GM15510 (cell line): ENCODE data around the gene DOK3.

Experiments used
- POLR2A ChIP-seq: IDR thresholded peaks from 3 replicates; pipeline ENCODE4 v1.6.1; 2011; ENCODE audit warnings: borderline replicate concordance; ENCODE audit not compliant: insufficient read length; ENCODE audit errors: extremely low read depth

The DOK3 gene

DNA sequence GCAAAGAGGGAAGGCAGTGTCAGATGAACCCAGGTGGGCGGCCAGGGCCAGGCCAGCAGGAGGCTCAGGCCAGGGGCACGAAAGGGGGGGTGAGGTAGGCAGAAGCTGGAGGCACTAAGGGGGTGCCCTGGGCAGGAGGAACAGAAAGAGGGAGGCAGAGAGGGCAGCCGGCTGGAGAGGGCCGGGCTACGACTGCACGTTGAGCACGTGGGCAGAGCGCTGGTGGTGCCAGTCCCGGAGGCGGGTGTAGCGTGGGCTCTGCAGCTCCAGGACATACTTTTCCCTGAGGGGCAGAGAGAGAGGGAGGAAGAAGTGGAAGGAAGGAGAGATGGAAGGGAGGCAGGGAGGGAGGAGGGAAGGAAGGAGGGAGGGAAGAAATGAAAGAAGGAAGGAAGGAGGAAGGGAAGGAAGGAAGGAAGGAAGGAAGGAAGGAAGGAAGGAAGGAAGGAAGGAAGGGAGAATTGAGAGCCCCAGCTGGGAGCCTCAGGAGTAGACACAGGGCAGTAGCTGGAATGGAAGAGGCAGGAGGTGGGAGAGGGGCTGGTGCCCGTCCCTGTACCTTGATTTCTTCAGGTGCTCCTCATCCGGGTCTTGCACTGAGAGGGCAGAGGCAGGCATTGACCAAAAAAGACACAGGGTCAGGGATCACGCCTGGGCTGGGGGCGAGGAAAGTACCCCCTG lies 19.2 kb downstream of the DOK3 start:
- TF ChIP-seq POLR2A = no peak

DNA sequence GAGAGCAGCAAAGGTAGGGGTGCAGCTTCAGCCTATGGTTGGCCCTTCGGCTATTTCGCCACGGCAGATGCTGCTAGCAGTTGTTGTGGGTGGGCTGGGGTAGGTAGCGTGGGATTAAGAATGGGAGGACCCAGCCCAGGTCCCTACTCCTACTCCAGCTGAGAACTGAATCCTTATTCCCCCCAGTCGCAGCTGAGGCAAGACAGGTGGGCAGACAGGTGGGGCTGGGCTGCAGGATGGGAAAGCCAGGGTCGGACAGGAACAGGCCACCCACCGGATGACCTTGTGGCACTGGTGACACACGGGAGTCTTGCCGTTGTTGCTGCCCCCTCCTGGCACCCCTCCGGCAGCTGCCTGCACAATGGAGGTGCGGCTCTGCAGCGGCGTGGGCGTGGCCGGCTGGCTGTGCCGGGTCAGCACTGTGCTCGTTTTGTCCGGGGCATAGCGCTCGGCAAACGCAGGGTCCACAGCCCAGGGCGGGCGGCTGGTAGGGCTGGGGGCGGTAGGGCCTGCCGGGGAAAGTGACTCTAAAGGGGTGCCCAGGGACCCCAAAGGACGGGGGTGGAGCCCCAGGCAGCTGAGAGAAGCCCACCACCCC lies 20.4 kb downstream of the DOK3 start:
- TF ChIP-seq POLR2A = no peak

DNA sequence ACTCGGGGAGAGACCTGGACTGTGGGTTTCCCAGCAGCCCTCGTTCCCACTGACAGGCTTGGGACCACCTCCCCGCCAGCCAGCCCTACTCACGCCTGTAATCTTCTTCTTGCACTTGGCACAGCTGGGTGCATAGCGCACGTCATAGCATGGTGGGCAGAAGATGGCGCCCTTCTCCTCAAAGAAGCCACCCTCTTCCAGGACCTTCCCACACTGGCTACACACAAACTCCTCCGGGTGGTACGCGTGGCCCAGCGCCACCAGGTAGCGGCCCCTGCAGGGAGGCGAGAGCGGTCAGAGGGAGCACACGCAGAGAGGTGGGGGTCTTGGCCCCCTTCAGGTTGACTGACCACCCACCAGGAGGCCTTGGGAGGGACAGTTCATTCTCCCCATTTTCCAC lies 21.7 kb downstream of the DOK3 start:
- no peak for TF ChIP-seq POLR2A

DNA sequence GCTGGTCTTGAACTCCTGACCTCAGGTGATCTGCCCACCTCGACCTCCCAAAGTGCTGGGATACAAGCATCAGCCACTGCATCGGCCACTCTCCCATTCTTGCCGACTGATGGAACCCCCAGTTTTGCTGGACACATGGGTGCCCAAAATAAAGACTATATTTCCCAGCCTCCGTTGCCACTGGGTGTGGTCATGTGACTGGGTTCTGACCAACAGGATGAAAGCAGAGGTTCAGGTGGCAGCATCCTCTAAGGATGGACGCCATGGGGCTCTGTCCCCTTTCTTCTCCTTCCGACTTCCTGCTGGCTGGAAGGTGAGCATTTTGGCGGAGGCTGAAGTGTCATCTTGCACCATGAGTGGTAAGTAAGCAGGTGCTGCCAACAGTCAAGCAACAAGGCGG lies 22.5 kb downstream of the DOK3 start:
- TF ChIP-seq POLR2A = no peak

DNA sequence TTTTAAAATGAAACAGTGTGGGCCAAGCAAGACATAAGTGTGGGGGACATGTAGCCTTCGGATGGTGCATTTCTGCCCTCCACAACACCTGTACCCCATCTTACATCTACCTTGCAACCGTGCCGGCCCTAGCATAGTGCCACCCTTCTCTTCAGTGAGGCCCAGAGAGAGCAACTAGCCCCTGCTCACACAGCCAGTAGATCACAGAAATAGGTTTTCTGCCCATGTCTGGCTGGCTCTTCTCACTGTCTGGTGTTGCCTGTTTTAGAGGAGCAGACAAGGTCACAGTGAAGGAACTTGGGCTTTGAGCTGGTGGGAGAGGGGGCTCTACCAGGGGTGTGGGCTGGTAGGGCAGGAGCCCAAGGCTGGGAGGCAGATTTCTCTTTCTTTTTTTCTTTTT lies 23.4 kb downstream of the DOK3 start:
- no peak for TF ChIP-seq POLR2A

DNA sequence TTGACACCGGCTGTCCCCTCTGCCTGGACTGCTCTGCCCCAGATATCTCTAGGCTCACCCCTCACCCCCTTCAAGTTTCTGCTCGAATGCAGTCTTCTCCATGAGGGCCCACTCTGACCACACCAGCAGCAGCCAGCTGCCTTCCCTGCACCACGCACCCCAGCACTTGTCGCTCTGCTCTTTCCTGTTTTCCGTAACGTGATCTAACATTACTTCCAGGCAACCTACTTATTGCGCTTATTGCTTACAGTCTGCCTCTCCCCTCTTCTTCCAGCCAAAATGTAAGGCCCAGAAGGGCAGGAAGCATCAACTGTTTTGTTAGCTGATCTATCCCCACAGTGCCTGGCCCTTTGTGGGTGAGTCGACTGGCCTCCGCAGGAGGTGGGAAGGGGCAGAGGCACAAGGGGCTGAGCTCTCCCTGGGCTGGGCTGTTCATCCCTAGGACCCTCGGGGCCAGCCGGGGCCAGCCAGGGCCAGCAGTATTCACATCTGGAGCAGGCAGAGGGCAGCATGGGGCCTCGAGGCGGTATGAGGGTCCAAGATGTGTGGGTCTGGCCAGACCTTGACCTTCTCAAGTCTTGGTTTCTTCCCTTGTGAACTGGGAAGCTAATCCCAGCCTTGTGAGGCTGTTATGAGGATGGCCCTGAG lies 24.6 kb downstream of the DOK3 start:
- no peak for TF ChIP-seq POLR2A

DNA sequence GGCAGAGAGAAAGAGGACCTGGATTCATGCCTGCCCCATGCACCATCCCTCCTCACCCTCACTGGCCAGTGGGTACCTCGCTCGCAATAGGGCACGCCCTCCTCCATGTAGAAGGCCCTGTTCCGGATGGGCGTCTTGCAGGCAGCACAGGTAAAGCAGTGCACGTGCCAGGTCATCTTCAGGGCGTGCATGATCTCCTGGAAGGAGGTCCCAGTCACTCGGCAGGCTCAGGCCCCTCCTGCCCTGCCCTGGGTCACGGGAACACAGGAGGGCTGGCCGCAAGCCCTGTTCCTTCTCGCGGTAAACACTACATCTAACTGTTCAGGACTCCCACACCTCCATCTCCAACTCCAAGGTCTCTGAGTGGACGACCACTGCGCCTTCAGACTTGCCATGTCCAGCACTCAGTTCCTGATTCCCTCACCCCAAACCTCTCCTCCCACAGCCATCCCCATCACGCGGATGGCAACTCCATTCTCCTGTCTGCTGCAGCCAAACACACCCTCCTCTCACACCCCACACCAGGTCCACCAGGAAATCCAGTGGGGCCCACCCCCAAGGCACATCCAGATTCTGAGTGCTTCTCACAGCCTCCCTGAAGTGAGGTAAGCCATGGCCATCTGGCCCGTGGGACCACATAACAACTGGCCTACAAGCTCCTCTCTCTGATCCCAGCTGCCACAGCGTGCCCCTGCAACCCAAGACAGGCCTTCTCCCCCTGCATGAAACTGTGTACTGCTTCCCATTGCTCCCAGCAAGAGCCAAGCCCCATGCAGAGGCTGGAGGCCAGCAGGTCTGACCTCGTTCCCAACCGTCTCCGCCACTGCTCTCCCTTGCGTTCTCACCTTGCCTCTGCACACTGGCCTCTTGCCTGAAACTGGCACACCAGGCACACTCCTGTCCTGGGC lies 25.4 kb downstream of the DOK3 start:
- no peak for TF ChIP-seq POLR2A

DNA sequence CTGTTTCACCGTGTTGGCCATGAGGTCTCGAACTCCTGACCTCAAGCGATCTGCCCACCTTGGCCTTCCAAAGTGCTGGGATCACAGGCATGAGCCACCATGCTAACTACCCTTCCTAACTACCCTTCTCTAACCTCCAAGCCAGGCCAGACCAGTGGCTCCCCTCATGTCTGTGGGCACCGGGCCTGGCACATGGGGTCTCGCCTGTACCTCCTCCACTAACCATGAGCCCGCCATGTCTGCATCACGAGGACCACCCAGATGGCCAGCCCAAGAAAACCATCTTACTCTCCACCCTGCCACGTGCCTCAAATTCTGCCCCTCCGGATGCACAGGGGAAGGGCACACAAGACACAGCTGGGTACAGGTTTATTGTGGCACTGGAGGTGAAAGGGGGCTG lies 26.6 kb downstream of the DOK3 start:
- no peak for TF ChIP-seq POLR2A

DNA sequence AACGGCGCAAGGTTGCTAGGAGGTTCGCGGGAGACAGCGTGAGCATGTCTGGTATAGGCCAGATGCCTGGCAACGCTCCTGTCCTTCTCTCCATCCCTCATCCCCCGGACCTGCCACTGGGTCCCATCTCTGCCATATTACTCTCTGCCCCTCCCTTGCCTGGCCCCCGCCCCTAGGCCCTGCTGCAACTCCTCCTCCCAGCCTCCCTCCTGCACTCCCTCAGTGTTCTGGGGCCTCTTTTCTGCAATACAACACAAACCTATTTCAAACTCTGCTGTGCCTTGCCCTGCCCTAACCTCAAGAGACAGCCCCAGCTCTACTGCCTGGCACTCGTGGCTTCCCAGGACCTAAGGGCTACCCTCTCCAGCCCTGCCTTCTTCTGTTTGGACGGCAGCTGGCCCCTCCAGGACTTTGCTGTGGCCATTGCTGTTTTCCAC lies 27.2 kb downstream of the DOK3 start:
- no peak for TF ChIP-seq POLR2A

DNA sequence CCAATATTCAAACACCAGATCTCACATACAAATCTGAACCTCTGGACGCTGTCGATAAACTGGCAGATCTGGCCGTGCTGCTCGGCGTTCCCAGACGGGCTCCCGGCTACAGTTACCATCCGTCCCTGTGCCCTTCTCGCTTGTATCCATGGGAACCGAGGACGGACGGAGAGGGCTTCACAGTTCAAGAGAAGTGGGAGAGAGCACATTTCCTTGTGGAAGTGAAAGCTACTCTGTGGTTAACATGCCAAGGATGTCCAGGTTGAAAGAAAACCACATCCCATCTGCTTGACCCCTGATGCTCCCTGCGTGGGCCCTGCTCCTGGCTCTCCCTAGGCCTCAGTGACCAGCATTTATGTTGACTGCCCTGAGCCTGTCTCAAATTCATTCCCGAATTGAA lies 29.9 kb downstream of the DOK3 start:
- no peak for TF ChIP-seq POLR2A

DNA sequence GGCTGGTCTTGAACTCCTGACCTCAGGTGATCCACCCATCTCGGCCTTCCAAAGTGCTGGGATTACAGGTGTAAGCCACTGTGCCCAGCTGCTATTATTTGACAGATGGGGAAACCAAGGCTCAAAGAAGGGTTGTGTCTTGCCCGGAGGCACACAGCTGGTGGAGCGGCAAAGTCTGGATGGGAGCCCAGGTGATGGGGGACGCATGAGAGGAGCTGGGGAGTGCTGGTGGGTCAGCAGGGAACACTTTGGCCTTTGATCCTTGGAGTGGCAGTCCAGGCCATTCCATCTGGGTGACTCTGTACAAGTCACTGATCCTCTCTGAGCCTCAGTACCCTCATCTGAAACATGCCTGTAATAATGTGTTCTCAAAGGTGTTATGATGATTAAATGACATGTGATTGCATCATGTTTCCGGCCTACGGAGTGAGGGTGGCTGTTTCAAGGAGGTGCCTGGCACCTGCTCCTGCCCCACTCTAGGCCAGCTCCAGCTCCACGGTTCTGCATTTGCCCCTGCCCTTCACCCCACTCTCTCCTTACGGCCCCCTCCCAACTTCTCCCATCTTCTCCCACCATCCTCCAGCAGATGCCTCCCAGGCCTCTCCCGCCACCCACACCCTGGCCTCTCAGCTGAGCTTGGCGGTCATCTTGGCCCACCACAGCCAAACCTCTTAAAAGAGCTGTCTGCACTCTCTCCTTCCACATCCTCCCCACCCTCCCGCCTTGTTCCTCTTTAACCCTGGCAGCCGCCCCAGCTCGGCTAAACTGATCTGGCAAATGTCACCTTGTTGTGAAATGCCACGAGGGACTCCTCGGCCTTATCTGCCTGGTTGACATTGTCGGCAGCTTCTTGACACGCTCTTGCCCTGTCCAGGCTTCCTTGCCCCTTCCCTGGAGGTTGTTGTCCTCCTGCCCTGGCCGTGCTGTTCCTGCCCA lies 30.6 kb downstream of the DOK3 start:
- TF ChIP-seq POLR2A = no peak

DNA sequence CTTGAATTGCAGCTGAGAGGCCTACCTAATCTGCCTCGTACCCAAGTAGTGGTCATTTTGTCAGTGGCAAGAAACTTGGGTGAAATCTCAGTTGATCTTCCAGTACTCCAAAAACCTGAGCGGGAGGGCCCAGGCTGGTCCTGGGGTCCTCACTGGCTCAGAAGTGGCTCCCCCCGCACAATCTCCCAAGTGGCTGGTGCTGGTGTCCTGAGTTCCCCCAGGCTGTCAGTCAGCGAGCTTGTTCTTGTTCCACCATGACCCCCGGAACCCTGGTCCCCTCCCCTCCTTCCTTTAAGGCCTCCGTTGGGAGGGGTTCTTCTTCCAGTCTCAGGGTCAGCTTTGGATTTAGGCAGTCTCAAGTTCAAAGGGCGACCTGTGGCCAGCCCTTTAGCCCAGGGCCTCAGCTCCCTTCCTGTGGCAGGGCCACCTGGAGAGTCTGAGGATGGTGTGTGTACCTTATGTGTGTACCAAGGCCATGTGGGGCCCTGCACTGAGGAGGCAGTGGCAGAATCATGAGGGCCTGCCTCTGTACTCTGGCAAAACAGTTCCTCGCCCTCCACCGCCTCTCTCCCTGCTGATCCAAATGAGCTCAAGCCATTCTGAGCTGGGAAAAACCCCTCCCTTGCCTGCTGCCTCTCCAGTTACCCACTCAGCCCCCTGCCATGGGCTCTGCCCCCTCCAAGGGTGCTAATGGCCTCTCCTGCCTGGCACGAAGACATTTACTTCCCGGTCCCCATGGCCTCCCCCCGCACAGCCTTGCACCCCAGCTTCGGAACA lies 31.7 kb downstream of the DOK3 start:
- no peak for TF ChIP-seq POLR2A

DNA sequence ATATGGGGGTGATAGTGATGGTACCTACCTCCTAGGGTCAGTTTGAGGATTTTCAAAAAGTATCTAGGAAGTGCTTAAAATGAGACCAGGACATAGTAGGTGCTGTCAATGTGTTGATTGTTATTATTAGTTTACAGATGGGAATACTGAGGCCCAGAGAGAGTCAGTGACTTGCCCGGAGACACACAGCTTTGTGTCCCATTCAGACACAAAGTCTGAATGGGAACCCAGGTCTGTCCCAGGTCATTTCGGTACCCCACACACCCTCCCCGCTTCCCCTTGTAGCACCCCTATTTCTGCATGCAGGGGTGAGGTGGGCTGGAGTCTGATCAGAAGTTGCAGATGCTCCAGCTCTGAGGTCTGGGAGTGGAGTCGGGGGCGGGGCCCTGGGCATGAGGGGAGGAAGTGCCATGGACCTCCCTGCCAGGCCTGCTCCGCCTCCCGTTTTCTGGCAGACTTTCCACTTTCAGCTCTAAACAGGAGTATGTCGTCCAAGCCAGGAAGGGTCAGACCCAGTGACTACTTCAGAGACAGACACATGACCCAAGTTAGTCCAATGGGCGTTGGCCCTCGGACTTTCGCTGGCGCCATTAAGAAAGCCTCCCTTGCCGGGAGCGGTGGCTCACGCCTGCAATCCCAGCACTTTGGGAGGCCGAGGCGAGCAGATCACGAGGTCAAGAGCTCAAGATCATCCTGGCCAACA lies 32.9 kb downstream of the DOK3 start:
- TF ChIP-seq POLR2A = no peak
